ENCODE measurements around the gene ANAPC1. TPM values are rescaled to one million over a fixed set of nuclear protein-coding genes. Genes with fewer than 3 reads are reported as not detected.

Gene ANAPC1
- polyA plus RNA-seq, 2 of the 4 experiments (the other 2 are of a cell fraction), result 45.3 to 79.3 TPM

DNA sequence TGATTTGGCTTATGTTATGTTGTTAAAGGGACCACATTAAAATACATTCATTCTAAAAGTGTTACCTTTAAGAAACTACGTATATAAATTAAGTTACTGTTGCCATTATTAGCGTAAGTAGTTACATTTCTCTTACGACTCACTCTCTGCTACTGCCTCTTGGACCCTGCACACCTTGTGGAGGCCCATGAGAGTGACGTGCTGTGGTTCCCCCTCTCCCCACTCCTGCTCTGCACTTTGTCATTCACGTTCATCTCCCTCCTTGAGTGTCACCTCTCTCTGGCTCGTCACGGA lies 13.6 kb upstream of the ANAPC1 start:
- ChIA-PET CTCF (interaction anchor here (0.7 to 15.8 kb wide), 10 partner anchors 9 to 165 kb away, joined by 3 to 336 read pairs (median 3); partner anchors contain the start of gene TMEM87B), POLR2A (interaction anchor here (0.6 kb wide), 3 partner anchors 135 to 643 kb away, joined by 4 to 7 read pairs (median 5); partner anchors contain the start of gene TMEM87B)
- peak; percentile 49 to 51; a peak in 5 of 6 replicates for ATAC-seq
- WGBS (ENCODE audit: missing lambda C conversion rate), result 10% methylated on average over 7 of the region's 7 CpGs
- peak overlapping the region; percentile 84 for H3K4me2 ChIP-seq
- DNase-seq (ENCODE audit: low read depth in 1 of 2, low spot score in 1 of 2), result no peak
- H3K4me3 ChIP-seq, result peak overlapping the region; percentile 86
- no peak for TF ChIP-seq ESRRA (IDR thresholded peaks at IDR 0.05; ENCODE audit: borderline replicate concordance, low read length)
- no peak for TF ChIP-seq CBX8 (IDR thresholded peaks at IDR 0.05)
- TF ChIP-seq CEBPB (IDR thresholded peaks at IDR 0.05), result no peak
- no peak for TF ChIP-seq SMC3 (IDR thresholded peaks at IDR 0.05)
- TF ChIP-seq MAFK (IDR thresholded peaks at IDR 0.05; ENCODE audit: partially characterized antibody), result no peak
- peak overlapping the region; percentile 80 to 93 for H3K27ac ChIP-seq
- H3K9me3 ChIP-seq, result no peaks in the 10 kb centered on the region
- peaks cover 4% of the 10 kb centered on the region; the same call in 2 of the 3 replicates for H3K4me1 ChIP-seq
- FAIRE-seq, result no peak

DNA sequence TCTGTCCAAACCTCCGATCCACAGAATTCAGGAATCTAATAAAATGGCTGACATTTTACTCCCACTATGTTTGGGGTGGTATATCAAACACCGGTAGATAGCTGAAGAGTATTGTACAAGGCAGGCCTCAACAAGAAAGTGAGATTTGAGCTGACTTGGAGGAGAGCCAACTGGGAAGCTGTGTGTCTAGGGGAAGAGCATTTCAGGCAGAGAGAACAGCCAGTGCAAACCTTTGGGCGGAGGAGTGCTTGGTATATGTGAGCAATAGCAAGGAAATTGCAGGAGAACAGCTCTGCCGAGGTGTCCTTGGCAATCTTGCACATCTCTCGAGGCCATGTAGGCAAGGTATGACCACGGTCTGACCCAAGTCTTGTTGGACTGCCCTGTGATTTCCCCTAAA lies 12.6 kb upstream of the ANAPC1 start:
- TF ChIP-seq CBX8 (IDR thresholded peaks at IDR 0.05) (no peak), CBX2 (IDR thresholded peaks at IDR 0.05; ENCODE audit: borderline replicate concordance, low read depth) (no peak), CTCF (IDR thresholded peaks at IDR 0.05) (no peak), ZSCAN20 (CRISPR knock-in tag; IDR thresholded peaks at IDR 0.05) (no peak), NFE2L2 (conservative IDR thresholded peaks at IDR 0.05; ENCODE audit: low read length) (no peak), POLR2AphosphoS2 (conservative IDR thresholded peaks at IDR 0.05; ENCODE audit: low read length) (no peak), FOSL2 (IDR thresholded peaks at IDR 0.05) (no peak), FOSL2 (CRISPR knock-in tag; IDR thresholded peaks at IDR 0.05) (no peak), MAX (IDR thresholded peaks at IDR 0.05) (no peak), CHD4 (IDR thresholded peaks at IDR 0.05; ENCODE audit: borderline replicate concordance) (no peak), NR3C1 (IDR thresholded peaks at IDR 0.05) (no peak), MAFK (IDR thresholded peaks at IDR 0.05; ENCODE audit: partially characterized antibody) (no peak), JUN (IDR thresholded peaks at IDR 0.05) (no peak)
- WGBS (ENCODE audit: missing lambda C conversion rate), result 91% methylated on average over 6 of the region's 6 CpGs
- no peak overlapping the region for H3K4me3 ChIP-seq
- H3K4me2 ChIP-seq, result no peak overlapping the region
- no peak for ATAC-seq
- DNase-seq (ENCODE audit: low read depth in 1 of 2, low spot score in 1 of 2), result no peak
- no peak for FAIRE-seq
- CTCF ChIA-PET, result interaction anchor here (1.2 to 15.8 kb wide), 4 partner anchors 9 to 152 kb away, joined by 4 to 336 read pairs (median 8); partner anchors contain the start of gene TMEM87B
- POLR2A ChIA-PET, result no interaction called here
- peaks cover 4% of the 10 kb centered on the region; the same call in 2 of the 3 replicates for H3K4me1 ChIP-seq
- H3K27ac ChIP-seq, result no peak overlapping the region
- no peaks in the 10 kb centered on the region for H3K9me3 ChIP-seq

DNA sequence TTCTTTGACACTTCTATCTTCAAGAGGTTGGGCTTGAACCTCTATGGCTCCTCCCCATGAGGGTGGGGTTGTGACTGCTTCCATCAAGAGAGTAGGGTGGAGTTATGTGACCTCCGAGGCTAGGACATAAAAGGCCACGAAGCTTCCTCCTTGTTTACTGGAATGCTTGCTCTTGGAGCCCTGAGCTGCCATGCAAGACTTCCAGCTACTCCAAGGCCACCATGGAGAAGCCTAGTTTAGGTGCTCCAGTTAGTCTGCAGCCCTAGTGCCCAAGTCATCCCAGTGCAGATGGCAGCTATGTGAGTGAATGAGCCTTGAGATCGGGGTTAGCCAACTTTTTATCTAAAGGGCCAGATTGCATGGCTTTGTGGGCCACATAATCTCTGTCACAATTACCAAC lies 12.0 kb upstream of the ANAPC1 start:
- TF ChIP-seq HOXA7 (CRISPR knock-in tag; IDR thresholded peaks at IDR 0.05), result no peak
- TF ChIP-seq NR3C1 (IDR thresholded peaks at IDR 0.05), result no peak
- no peak for TF ChIP-seq MAZ (IDR thresholded peaks at IDR 0.05; ENCODE audit: borderline replicate concordance, low read depth, low read length)
- no peak for TF ChIP-seq JUN (IDR thresholded peaks at IDR 0.05)
- no peak for TF ChIP-seq POLR2AphosphoS2 (conservative IDR thresholded peaks at IDR 0.05; ENCODE audit: low read length)
- no peak for TF ChIP-seq CTCF (IDR thresholded peaks at IDR 0.05)
- TF ChIP-seq ZSCAN20 (CRISPR knock-in tag; IDR thresholded peaks at IDR 0.05), result no peak
- no peak for TF ChIP-seq BHLHE40 (IDR thresholded peaks at IDR 0.05; ENCODE audit: low read depth, low read length)
- H3K4me3 ChIP-seq, result no peak overlapping the region
- ChIA-PET CTCF (interaction anchor here (1.0 to 15.8 kb wide), 5 partner anchors 9 to 225 kb away, joined by 3 to 336 read pairs (median 5); partner anchors contain the start of gene TMEM87B), POLR2A (no interaction called here)
- no peak overlapping the region for H3K27ac ChIP-seq
- WGBS (ENCODE audit: missing lambda C conversion rate), result 50% methylated on average over 3 of the region's 3 CpGs
- peaks cover 4% of the 10 kb centered on the region; the same call in 2 of the 3 replicates for H3K4me1 ChIP-seq
- ATAC-seq (no peak), FAIRE-seq (no peak), DNase-seq (ENCODE audit: low read depth in 1 of 2, low spot score in 1 of 2) (no peak)
- H3K9me3 ChIP-seq, result no peaks in the 10 kb centered on the region
- no peak overlapping the region for H3K4me2 ChIP-seq

Data from A549 (cell line).